Erythroblast (primary cell): ENCODE results near the gene SMPX.

Experiments used
- GATA1 ChIP-seq: IDR thresholded peaks from 2 replicates; pipeline ENCODE4 v1.6.1; 2011; ENCODE audit warnings: low read depth, mild to moderate bottlenecking, control low read depth, low read length, moderate library complexity
- POLR2A ChIP-seq: IDR thresholded peaks from 2 replicates; pipeline ENCODE4 v1.6.1; 2011; ENCODE audit warnings: mild to moderate bottlenecking, low read length

DNA sequence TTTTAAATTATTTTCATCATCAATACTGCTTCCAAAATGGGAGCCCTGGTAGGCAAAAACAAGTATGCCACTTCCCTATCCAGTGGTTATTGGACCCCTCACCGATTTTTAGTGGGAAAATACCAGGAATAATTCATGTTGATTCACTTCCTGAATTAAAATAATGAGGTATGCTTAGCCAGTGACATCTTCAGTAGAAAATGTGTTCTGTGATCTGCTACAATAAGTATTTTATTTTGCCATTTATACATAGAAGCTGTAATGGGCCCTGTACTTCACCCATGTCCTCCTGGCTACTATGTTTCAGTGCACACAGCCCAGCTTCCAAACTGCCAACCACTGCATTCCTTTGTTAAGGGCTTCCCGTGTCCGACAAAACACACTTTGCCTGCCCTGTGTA lies 58.8 kb downstream of the SMPX start:
- no peak for TF ChIP-seq GATA1
- TF ChIP-seq POLR2A: no peak
